HFF-Myc (cell line): ENCODE measurements around the gene AGAP2.
A peak's percentile ranks its signal among the peaks of the same experiment; 100 is the strongest.

Source experiments
- DNase-seq: peaks from one replicate; pipeline ENCODE4 v3.0.0-alpha.2; 2011; ENCODE audit warnings: low read depth; ENCODE audit errors: extremely low read depth
- H3K4me3 ChIP-seq: replicated peaks from 2 replicates; pipeline ENCODE4 v1.5.1; 2011; ENCODE audit warnings: low read depth, mild to moderate bottlenecking, control low read depth, low read length
- TF ChIP-seq, protein P1 (sequence below): IDR thresholded peaks from 2 replicates; pipeline ENCODE4 v1.5.1; 2012; ENCODE audit warnings: mild to moderate bottlenecking, low read depth, low read length, control low read depth; ENCODE audit errors: missing control alignments

AGAP2 gene

GRCh38 chr12:57752668-57753000 is 14.1 kb upstream of the AGAP2 start:
- TF ChIP-seq, protein P1, sequence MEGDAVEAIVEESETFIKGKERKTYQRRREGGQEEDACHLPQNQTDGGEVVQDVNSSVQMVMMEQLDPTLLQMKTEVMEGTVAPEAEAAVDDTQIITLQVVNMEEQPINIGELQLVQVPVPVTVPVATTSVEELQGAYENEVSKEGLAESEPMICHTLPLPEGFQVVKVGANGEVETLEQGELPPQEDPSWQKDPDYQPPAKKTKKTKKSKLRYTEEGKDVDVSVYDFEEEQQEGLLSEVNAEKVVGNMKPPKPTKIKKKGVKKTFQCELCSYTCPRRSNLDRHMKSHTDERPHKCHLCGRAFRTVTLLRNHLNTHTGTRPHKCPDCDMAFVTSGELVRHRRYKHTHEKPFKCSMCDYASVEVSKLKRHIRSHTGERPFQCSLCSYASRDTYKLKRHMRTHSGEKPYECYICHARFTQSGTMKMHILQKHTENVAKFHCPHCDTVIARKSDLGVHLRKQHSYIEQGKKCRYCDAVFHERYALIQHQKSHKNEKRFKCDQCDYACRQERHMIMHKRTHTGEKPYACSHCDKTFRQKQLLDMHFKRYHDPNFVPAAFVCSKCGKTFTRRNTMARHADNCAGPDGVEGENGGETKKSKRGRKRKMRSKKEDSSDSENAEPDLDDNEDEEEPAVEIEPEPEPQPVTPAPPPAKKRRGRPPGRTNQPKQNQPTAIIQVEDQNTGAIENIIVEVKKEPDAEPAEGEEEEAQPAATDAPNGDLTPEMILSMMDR, result no peak
- DNase-seq, result no peak
- H3K4me3 ChIP-seq, result peak overlapping the region; percentile 17

- TF ChIP-seq, protein P1, result no peak
- H3K4me3 ChIP-seq, result peak within 1 kb of the TSS; percentile 82
- DNase-seq, result peak; percentile 99
These were observed 13.5 kb upstream of the AGAP2 start, which contains the start of gene CDK4 for GRCh38 chr12:57751788-57752667. CDK4 (minus strand) TSS chr12:57752310; CDS start chr12:57751717, 593 bp downstream.

- peak overlapping the region; percentile 82 for H3K4me3 ChIP-seq
- no peak for DNase-seq
- TF ChIP-seq, protein P1, result no peak
These were observed 12.9 kb upstream of the AGAP2 start for GRCh38 chr12:57751432-57751787.

- H3K4me3 ChIP-seq, result peak overlapping the region; percentile 82
- TF ChIP-seq, protein P1, result no peak
- no peak for DNase-seq
These were observed 12.3 kb upstream of the AGAP2 start for GRCh38 chr12:57750561-57751431.

- DNase-seq, result no peak
- TF ChIP-seq, protein P1, result no peak
- H3K4me3 ChIP-seq, result no peak overlapping the region
These were observed 10.5 kb upstream of the AGAP2 start for GRCh38 chr12:57749061-57749460.

- 0 out of 2 replicates have a peak overlapping the region, but pooled peaks have one; percentile 59 for H3K4me3 ChIP-seq
- TF ChIP-seq, protein P1, result no peak
- DNase-seq, result no peak
These were observed 7.5 kb upstream of the AGAP2 start for GRCh38 chr12:57746025-57746424.
